ENCODE results near the gene NAT16. TPM values are rescaled to one million over a fixed set of nuclear protein-coding genes. Genes with fewer than 3 reads are reported as not detected.

NAT16 gene
- total RNA-seq, 1 donor, result not detected

- no peak for TF ChIP-seq CTCF (IDR thresholded peaks at IDR 0.05; ENCODE audit: insufficient read depth, low read length)
- no peak for DNase-seq (ENCODE audit: low read depth)
- H3K4me3 ChIP-seq (ENCODE audit: low read depth, low read length), result no peak overlapping the region
Measured at GRCh38 chr7:101195884-101196283, 15.8 kb upstream of the NAT16 start.

GRCh38 chr7:101189109-101189508 is 9.0 kb upstream of the NAT16 start:
- H3K4me3 ChIP-seq (ENCODE audit: low read depth, low read length), result no peak overlapping the region
- no peak for TF ChIP-seq CTCF (IDR thresholded peaks at IDR 0.05; ENCODE audit: insufficient read depth, low read length)
- no peak for DNase-seq (ENCODE audit: low read depth)

- no peak overlapping the region for H3K4me3 ChIP-seq (ENCODE audit: low read depth, low read length)
- DNase-seq (ENCODE audit: low read depth), result no peak
- TF ChIP-seq CTCF (IDR thresholded peaks at IDR 0.05; ENCODE audit: insufficient read depth, low read length), result no peak
Measured at GRCh38 chr7:101186844-101187428, 6.8 kb upstream of the NAT16 start.

GRCh38 chr7:101186194-101186593 is 6.1 kb upstream of the NAT16 start:
- H3K4me3 ChIP-seq (ENCODE audit: low read depth, low read length), result no peak overlapping the region
- no peak for TF ChIP-seq CTCF (IDR thresholded peaks at IDR 0.05; ENCODE audit: insufficient read depth, low read length)
- DNase-seq (ENCODE audit: low read depth), result no peak

- H3K4me3 ChIP-seq (ENCODE audit: low read depth, low read length), result no peak overlapping the region
- DNase-seq (ENCODE audit: low read depth), result peak; percentile 25
- no peak for TF ChIP-seq CTCF (IDR thresholded peaks at IDR 0.05; ENCODE audit: insufficient read depth, low read length)
Measured at GRCh38 chr7:101185258-101185839, 5.3 kb upstream of the NAT16 start.

GRCh38 chr7:101179713-101180112 is 380 bp downstream of the NAT16 start:
- no peak overlapping the region for H3K4me3 ChIP-seq (ENCODE audit: low read depth, low read length)
- no peak for DNase-seq (ENCODE audit: low read depth)
- no peak for TF ChIP-seq CTCF (IDR thresholded peaks at IDR 0.05; ENCODE audit: insufficient read depth, low read length)

- no peak overlapping the region for H3K4me3 ChIP-seq (ENCODE audit: low read depth, low read length)
- TF ChIP-seq CTCF (IDR thresholded peaks at IDR 0.05; ENCODE audit: insufficient read depth, low read length), result no peak
- DNase-seq (ENCODE audit: low read depth), result no peak
Measured at GRCh38 chr7:101179117-101179516, 976 bp downstream of the NAT16 start.
